Measurements from ENCODE around the gene TAF11L8.
"Not testable (repeated sequence)": the region's sequence is repeated elsewhere in the genome, so short reads cannot be mapped to it uniquely, and the experiment has no call there.

DNA sequence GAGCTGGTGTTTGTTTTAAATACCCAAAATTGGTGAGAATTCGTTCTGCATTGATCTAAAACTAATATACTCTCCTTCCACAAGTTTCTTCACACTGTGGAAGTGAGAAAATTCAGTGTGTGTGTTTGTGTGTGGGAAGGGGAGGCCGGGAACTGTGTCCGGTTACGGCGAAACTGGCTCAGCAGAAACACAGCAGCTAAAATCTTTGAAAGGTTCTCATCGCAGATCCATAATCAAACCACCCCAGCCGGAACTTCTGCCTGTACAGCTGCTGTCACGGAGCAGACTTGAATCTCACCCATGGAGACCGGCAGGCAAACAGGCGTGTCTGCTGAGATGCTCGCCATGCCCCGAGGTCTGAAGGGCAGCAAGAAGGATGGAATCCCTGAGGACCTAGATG, 41.0 kb upstream of the TAF11L8 start, which contains the start of gene TAF11L13:
- TF ChIP-seq, protein P1, sequence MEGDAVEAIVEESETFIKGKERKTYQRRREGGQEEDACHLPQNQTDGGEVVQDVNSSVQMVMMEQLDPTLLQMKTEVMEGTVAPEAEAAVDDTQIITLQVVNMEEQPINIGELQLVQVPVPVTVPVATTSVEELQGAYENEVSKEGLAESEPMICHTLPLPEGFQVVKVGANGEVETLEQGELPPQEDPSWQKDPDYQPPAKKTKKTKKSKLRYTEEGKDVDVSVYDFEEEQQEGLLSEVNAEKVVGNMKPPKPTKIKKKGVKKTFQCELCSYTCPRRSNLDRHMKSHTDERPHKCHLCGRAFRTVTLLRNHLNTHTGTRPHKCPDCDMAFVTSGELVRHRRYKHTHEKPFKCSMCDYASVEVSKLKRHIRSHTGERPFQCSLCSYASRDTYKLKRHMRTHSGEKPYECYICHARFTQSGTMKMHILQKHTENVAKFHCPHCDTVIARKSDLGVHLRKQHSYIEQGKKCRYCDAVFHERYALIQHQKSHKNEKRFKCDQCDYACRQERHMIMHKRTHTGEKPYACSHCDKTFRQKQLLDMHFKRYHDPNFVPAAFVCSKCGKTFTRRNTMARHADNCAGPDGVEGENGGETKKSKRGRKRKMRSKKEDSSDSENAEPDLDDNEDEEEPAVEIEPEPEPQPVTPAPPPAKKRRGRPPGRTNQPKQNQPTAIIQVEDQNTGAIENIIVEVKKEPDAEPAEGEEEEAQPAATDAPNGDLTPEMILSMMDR (IDR thresholded peaks at IDR 0.05) = not testable (repeated sequence)
- TF ChIP-seq POLR2A, EP300 (IDR thresholded peaks at IDR 0.05): not testable (repeated sequence)

Data from tibial nerve (tissue), 4 donors.